ENCODE results near the gene EGR2. TPM values are rescaled to one million over a fixed set of nuclear protein-coding genes. Genes with fewer than 3 reads are reported as not detected.

EGR2 gene
- polyA plus RNA-seq, 1 of the 3 experiments (the other 2 are of a cell fraction), result 0.25 TPM

- no peaks in the 10 kb centered on the region for H3K36me3 ChIP-seq (replicated peaks in 1 of 2; ENCODE audit: control insufficient read depth in 1 of 2, insufficient read depth in 2 of 2, low read length in 1 of 2)
- H2AFZ ChIP-seq (ENCODE audit: low read depth), result no peak overlapping the region
- H3K4me3 ChIP-seq (ENCODE audit: low read depth in 2 of 2, low read length in 1 of 2), result no peak overlapping the region; a peak in 1 of 4 replicates
- no peak overlapping the region for H3K9ac ChIP-seq
- H3K27ac ChIP-seq (ENCODE audit: low read depth in 2 of 2, low read length in 1 of 2), result no peak overlapping the region
- no peak for DNase-seq
- CTCF ChIA-PET, result interaction anchor here (1.2 kb wide), 1 partner anchor 25 kb away, joined by 3 read pairs; no protein-coding TSS in a partner anchor
- 36% methylated on average over 2 of the region's 2 CpGs for WGBS (ENCODE audit: low lambda C conversion rate)
- H3K9me3 ChIP-seq, result no peaks in the 10 kb centered on the region
- TF ChIP-seq CTCF (IDR thresholded peaks at IDR 0.05) (peak; percentile 34; the same call in 1 of the 2 replicates), IRF3 (IDR thresholded peaks at IDR 0.05; ENCODE audit: low read depth, low read length) (no peak), TCF12 (IDR thresholded peaks at IDR 0.05) (no peak)
- H3K4me2 ChIP-seq, result no peak overlapping the region
- no peaks in the 10 kb centered on the region for H3K9me2 ChIP-seq
- POLR2A ChIA-PET, result no interaction called here
- no peaks in the 10 kb centered on the region for H3K4me1 ChIP-seq (ENCODE audit: control insufficient read depth in 1 of 2, insufficient read depth in 2 of 2, low read depth in 1 of 2, low read length in 1 of 2)
- no peaks in the 10 kb centered on the region for H3K79me2 ChIP-seq (ENCODE audit: insufficient read depth)
- H3K27me3 ChIP-seq (ENCODE audit: insufficient read depth), result no peaks in the 10 kb centered on the region
- H3F3A ChIP-seq (replicated peaks; ENCODE audit: insufficient read depth), result no peaks in the 10 kb centered on the region
- no peaks in the 10 kb centered on the region for H4K20me1 ChIP-seq (ENCODE audit: insufficient read depth)
These were observed 35.3 kb upstream of the EGR2 start for GRCh38 chr10:62851442-62851841.

- H3K9ac ChIP-seq, result no peak overlapping the region
- DNase-seq, result no peak
- H3K79me2 ChIP-seq (ENCODE audit: insufficient read depth), result no peaks in the 10 kb centered on the region
- WGBS (ENCODE audit: low lambda C conversion rate), result 12% methylated on average over 3 of the region's 3 CpGs
- H3K9me3 ChIP-seq, result no peaks in the 10 kb centered on the region
- H3K27me3 ChIP-seq (ENCODE audit: insufficient read depth), result no peaks in the 10 kb centered on the region; the same call in 1 of the 2 replicates
- H2AFZ ChIP-seq (ENCODE audit: low read depth), result no peak overlapping the region
- no peaks in the 10 kb centered on the region for H3K9me2 ChIP-seq
- ChIA-PET CTCF (no interaction called here), POLR2A (interaction anchor here (0.6 kb wide), 1 partner anchor 476 kb away, joined by 4 read pairs; no protein-coding TSS in a partner anchor)
- TF ChIP-seq RFX5 (IDR thresholded peaks at IDR 0.05; ENCODE audit: low read length) (no peak), ZBTB33 (IDR thresholded peaks at IDR 0.05; ENCODE audit: borderline replicate concordance, low read depth) (no peak), EP300 (IDR thresholded peaks at IDR 0.05; ENCODE audit: borderline replicate concordance in 1 of 2, low read depth in 1 of 2, low read length in 1 of 2) (no peak), TAF1 (IDR thresholded peaks at IDR 0.05; ENCODE audit: borderline replicate concordance, low read depth, low read length) (no peak), FOSL2 (IDR thresholded peaks at IDR 0.05; ENCODE audit: borderline replicate concordance, low read depth) (no peak), JUND (IDR thresholded peaks at IDR 0.05) (no peak), YY1 (IDR thresholded peaks at IDR 0.05; ENCODE audit: low read depth) (no peak), MXI1 (IDR thresholded peaks at IDR 0.05; ENCODE audit: low read depth, low read length) (no peak), ELF1 (IDR thresholded peaks at IDR 0.05) (no peak), USF1 (IDR thresholded peaks at IDR 0.05; ENCODE audit: borderline replicate concordance, low read depth) (no peak), IRF3 (IDR thresholded peaks at IDR 0.05; ENCODE audit: low read depth, low read length) (no peak), SMC3 (IDR thresholded peaks at IDR 0.05; ENCODE audit: low read depth, low read length) (no peak)
- H3K4me3 ChIP-seq (ENCODE audit: low read depth in 2 of 2, low read length in 1 of 2), result no peak overlapping the region
- no peaks in the 10 kb centered on the region for H3K4me1 ChIP-seq (ENCODE audit: control insufficient read depth in 1 of 2, insufficient read depth in 2 of 2, low read depth in 1 of 2, low read length in 1 of 2)
- H4K20me1 ChIP-seq (ENCODE audit: insufficient read depth), result no peaks in the 10 kb centered on the region
- H3K4me2 ChIP-seq, result no peak overlapping the region
- H3F3A ChIP-seq (replicated peaks; ENCODE audit: insufficient read depth), result no peaks in the 10 kb centered on the region
- no peak overlapping the region for H3K27ac ChIP-seq (ENCODE audit: low read depth in 2 of 2, low read length in 1 of 2)
- no peaks in the 10 kb centered on the region for H3K36me3 ChIP-seq (replicated peaks in 1 of 2; ENCODE audit: control insufficient read depth in 1 of 2, insufficient read depth in 2 of 2, low read length in 1 of 2)
These were observed 34.5 kb upstream of the EGR2 start for GRCh38 chr10:62850646-62851045.

Data from SK-N-SH (cell line).